H1 (cell line): ENCODE results near the gene BARX1.

ENCODE experiments used
- NRF1 ChIP-seq: IDR thresholded peaks from 2 replicates; pipeline ENCODE4 v1.6.1; 2011; ENCODE audit warnings: mild to moderate bottlenecking, low read depth, low read length, improper control_type of control experiment
- TF ChIP-seq, protein P1 (sequence below), 3 experiments: IDR thresholded peaks; 1 replicate in 2 of 3; 2 replicates in 1 of 3; pipeline versions ENCODE4 v1.5.1 to v1.6.1; 2011; ENCODE audit warnings: low read length in 3 of 3, mild to moderate bottlenecking in 3 of 3, inconsistent platforms in 2 of 3, low read depth in 1 of 3, moderate library complexity in 1 of 3; ENCODE audit not compliant: insufficient read depth in 1 of 3; ENCODE audit errors: control extremely low read depth in 1 of 3

DNA sequence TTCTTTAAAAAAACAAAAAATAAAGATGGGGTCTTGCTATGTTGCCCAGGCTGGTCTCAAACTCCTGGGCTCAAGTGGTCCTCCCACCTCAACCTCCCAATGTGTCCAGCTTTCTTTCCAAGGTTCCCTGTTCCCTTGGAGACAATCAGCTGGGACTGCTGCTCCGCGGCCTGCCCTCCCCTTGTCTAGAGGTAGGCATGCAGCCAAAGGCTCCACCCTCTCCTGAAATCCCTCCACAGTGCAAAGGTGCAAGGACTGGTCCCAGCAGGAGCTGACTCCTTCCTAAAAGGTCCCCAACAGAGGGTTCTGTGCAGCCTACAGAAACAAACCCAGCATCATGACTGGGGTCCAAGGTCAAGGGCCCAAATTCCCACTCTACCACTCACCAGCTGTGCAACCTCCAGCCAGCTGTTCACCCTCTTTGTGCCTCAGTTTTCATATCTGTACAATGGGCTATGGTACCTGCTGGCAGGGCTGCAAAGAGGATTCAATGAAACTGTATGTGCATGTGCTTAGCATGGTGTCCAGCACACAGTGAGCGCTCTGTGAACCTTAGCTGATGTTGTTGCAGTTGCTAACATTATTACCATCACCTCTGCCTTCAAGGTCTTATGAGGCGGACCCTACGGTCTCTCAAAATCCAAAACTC, 47.5 kb downstream of the BARX1 start:
- TF ChIP-seq NRF1, result no peak
- TF ChIP-seq, protein P1, sequence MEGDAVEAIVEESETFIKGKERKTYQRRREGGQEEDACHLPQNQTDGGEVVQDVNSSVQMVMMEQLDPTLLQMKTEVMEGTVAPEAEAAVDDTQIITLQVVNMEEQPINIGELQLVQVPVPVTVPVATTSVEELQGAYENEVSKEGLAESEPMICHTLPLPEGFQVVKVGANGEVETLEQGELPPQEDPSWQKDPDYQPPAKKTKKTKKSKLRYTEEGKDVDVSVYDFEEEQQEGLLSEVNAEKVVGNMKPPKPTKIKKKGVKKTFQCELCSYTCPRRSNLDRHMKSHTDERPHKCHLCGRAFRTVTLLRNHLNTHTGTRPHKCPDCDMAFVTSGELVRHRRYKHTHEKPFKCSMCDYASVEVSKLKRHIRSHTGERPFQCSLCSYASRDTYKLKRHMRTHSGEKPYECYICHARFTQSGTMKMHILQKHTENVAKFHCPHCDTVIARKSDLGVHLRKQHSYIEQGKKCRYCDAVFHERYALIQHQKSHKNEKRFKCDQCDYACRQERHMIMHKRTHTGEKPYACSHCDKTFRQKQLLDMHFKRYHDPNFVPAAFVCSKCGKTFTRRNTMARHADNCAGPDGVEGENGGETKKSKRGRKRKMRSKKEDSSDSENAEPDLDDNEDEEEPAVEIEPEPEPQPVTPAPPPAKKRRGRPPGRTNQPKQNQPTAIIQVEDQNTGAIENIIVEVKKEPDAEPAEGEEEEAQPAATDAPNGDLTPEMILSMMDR (IDR thresholded peaks at IDR 0.05; ENCODE audit: control extremely low read depth in 1 of 3, insufficient read depth in 1 of 3, low read depth in 1 of 3, low read length in 3 of 3), result no peak
